ENCODE results near the gene MXD3. TPM values are rescaled to one million over a fixed set of nuclear protein-coding genes. Genes with fewer than 3 reads are reported as not detected.
A peak's percentile ranks its signal among the peaks of the same experiment; 100 is the strongest.

MXD3 gene
- total RNA-seq, 1 donor from 2014 or later, result 0.53 TPM

DNA sequence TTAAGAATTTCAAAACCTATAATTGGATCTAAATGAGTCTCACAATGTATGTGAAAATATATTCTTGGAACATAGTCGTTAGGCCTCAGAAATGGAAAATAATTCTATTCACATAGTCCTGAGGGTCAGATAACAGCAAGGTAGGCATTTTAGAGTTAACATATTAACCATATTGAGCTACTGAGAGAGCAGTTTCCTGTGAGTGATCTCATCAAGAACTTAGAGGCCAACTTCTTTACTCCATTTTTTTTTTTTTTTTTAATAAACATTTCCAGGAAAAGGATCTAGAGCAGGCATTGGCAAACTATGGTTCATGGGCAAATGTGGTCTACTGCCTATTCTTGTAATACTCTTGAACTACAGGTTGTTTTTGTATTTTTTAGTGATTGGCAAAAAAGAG, 34.8 kb downstream of the MXD3 start:
- Histone ChIP-seq H3K4me3 (ENCODE audit: low read depth, low read length) (no peak overlapping the region), H3K27me3 (ENCODE audit: control insufficient read depth, insufficient read depth, low read length) (no peaks in the 10 kb centered on the region), H3K36me3 (ENCODE audit: control insufficient read depth, insufficient read depth, low read length) (peaks cover 3% of the 10 kb centered on the region)
- TF ChIP-seq, protein P1, sequence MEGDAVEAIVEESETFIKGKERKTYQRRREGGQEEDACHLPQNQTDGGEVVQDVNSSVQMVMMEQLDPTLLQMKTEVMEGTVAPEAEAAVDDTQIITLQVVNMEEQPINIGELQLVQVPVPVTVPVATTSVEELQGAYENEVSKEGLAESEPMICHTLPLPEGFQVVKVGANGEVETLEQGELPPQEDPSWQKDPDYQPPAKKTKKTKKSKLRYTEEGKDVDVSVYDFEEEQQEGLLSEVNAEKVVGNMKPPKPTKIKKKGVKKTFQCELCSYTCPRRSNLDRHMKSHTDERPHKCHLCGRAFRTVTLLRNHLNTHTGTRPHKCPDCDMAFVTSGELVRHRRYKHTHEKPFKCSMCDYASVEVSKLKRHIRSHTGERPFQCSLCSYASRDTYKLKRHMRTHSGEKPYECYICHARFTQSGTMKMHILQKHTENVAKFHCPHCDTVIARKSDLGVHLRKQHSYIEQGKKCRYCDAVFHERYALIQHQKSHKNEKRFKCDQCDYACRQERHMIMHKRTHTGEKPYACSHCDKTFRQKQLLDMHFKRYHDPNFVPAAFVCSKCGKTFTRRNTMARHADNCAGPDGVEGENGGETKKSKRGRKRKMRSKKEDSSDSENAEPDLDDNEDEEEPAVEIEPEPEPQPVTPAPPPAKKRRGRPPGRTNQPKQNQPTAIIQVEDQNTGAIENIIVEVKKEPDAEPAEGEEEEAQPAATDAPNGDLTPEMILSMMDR (IDR thresholded peaks at IDR 0.05; ENCODE audit: insufficient read depth, low read length, severe bottlenecking), result no peak
- no peak for DNase-seq (ENCODE audit: low read depth)
- FAIRE-seq, result no peak

DNA sequence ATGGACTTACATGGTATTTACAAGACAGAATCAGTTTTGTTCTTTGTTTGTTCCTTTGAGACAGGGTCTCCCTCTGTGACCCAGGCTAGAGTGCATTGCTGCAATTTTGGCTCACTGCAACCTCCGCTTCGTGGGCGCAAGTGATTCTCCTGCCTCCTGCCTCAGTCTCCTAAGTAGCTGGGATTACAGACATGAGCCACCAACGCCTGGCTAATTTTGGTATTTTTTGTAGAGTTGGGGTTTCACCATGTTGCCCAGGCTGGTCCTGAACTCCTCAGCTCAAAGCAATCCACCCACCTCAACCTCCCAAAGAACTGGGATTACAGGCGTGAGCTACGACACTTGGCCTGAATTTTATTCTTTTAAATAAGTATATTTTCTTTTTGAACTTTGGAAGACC, 35.8 kb downstream of the MXD3 start:
- Histone ChIP-seq H3K36me3 (ENCODE audit: control insufficient read depth, insufficient read depth, low read length) (no peaks in the 10 kb centered on the region), H3K4me3 (ENCODE audit: low read depth, low read length) (no peak overlapping the region), H3K27me3 (ENCODE audit: control insufficient read depth, insufficient read depth, low read length) (no peaks in the 10 kb centered on the region)
- no peak for DNase-seq (ENCODE audit: low read depth)
- TF ChIP-seq, protein P1 (IDR thresholded peaks at IDR 0.05; ENCODE audit: insufficient read depth, low read length, severe bottlenecking), result no peak
- FAIRE-seq, result no peak

DNA sequence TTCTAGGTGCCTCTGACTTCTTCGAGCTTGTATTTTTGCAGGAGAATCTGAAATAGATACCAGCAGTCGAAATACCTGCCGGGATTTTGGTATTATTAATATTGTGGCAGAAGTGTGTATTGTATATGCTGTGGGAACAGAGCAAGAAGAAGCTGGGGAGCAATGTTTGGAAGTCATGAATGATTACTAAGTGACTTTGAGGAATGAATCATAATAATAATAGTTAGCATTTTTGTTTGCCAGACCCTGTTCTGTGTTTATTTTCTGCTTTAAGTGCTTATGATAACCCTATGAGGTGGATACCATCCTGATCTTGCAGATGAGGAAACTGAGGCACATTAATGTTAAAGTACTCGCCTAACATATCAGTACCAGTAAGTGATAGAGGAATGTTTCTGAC, 40.6 kb downstream of the MXD3 start:
- no peak overlapping the region for H3K4me3 ChIP-seq (ENCODE audit: low read depth, low read length)
- no peaks in the 10 kb centered on the region for H3K27me3 ChIP-seq (ENCODE audit: control insufficient read depth, insufficient read depth, low read length)
- DNase-seq (ENCODE audit: low read depth) (peak; percentile 18), FAIRE-seq (no peak)
- peaks cover 3% of the 10 kb centered on the region for H3K36me3 ChIP-seq (ENCODE audit: control insufficient read depth, insufficient read depth, low read length)
- TF ChIP-seq, protein P1 (IDR thresholded peaks at IDR 0.05; ENCODE audit: insufficient read depth, low read length, severe bottlenecking), result no peak

DNA sequence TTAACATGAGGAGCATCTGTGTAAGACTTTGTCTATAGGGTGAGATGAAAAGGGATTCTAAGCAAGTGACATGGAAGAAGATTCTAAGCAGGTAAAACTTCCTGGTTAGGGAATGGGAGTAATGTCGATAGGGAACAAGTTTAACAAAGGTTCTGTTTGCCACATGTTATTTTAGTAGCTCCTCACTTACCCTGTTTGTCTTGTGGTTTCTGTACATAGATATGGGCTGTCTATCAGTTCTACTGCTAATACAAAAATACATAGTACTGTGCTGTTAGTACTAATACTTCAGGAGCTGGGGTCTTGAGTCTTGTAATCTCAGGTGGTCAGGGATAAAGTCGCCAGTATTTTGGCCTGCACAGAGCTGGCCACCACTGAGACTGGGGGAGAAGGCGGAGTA, 41.0 kb downstream of the MXD3 start:
- Histone ChIP-seq H3K36me3 (ENCODE audit: control insufficient read depth, insufficient read depth, low read length) (peaks cover 3% of the 10 kb centered on the region), H3K27me3 (ENCODE audit: control insufficient read depth, insufficient read depth, low read length) (no peaks in the 10 kb centered on the region), H3K4me3 (ENCODE audit: low read depth, low read length) (no peak overlapping the region)
- TF ChIP-seq, protein P1 (IDR thresholded peaks at IDR 0.05; ENCODE audit: insufficient read depth, low read length, severe bottlenecking), result no peak
- peak; percentile 8 for DNase-seq (ENCODE audit: low read depth)
- FAIRE-seq, result no peak

DNA sequence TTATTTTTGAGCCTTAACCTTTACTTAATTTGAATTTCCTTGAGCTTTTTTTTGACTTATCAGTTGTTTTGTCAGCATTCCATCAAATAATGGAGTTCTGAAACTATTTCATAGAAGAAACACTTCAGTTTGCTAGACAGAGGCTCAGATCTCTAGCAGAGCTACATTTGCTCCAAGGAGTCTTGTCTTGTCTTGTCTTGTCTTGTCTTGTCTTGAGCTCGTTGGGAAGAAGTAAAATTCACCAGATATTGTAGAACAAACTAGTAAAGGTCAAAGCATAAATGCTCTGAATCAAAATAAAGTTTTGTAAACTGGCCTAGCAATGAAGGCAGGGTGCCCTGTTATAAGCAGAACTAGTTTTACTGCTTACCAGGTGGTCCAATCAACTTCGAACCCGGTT, 41.7 kb downstream of the MXD3 start:
- TF ChIP-seq, protein P1 (IDR thresholded peaks at IDR 0.05; ENCODE audit: insufficient read depth, low read length, severe bottlenecking), result no peak
- FAIRE-seq (no peak), DNase-seq (ENCODE audit: low read depth) (peak; percentile 69)
- Histone ChIP-seq H3K4me3 (ENCODE audit: low read depth, low read length) (no peak overlapping the region), H3K27me3 (ENCODE audit: control insufficient read depth, insufficient read depth, low read length) (no peaks in the 10 kb centered on the region), H3K36me3 (ENCODE audit: control insufficient read depth, insufficient read depth, low read length) (peaks cover 3% of the 10 kb centered on the region)

DNA sequence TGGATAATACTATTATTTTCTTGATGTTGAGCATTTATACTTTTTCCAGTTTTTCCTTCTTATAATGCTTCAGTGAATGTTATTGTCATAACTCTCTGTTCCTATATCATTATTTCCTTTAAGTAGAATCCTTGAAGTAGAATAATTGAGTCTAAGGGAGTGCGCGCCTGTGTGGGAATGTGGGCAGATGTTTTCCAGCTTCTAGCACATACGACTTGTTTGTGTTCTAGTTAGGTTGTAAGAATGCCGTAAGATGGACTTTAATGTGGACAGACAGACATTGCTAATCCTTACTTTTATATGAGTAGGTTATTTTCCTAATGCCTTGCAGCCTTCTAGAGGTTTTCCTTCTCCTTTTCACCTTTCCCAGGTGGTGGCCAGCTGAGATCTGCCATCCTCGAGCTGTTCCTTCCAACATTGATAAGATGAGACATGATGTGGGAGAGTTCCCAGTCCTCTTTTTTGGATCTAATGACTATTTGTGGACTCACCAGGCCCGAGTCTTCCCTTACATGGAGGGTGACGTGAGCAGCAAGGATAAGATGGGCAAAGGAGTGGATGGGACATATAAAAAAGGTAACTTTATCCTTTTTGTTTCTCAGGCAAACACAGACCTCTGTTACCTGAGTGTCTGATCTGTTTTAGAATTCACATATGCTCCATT, 42.3 kb downstream of the MXD3 start:
- TF ChIP-seq, protein P1 (IDR thresholded peaks at IDR 0.05; ENCODE audit: insufficient read depth, low read length, severe bottlenecking), result no peak
- no peak overlapping the region for H3K4me3 ChIP-seq (ENCODE audit: low read depth, low read length)
- H3K27me3 ChIP-seq (ENCODE audit: control insufficient read depth, insufficient read depth, low read length), result no peaks in the 10 kb centered on the region
- peaks cover 3% of the 10 kb centered on the region for H3K36me3 ChIP-seq (ENCODE audit: control insufficient read depth, insufficient read depth, low read length)
- DNase-seq (ENCODE audit: low read depth) (no peak), FAIRE-seq (no peak)
